GM21825 (cell line): ENCODE measurements around the gene LCE1C.

Experiments used
- ATAC-seq: cut with Tn5 transposase; IDR thresholded peaks from one replicate; pipeline ENCODE4 v1.9.1; 2021; ENCODE audit warnings: mild to moderate bottlenecking, moderate library complexity; ENCODE audit not compliant: unreplicated experiment

Gene LCE1C

DNA sequence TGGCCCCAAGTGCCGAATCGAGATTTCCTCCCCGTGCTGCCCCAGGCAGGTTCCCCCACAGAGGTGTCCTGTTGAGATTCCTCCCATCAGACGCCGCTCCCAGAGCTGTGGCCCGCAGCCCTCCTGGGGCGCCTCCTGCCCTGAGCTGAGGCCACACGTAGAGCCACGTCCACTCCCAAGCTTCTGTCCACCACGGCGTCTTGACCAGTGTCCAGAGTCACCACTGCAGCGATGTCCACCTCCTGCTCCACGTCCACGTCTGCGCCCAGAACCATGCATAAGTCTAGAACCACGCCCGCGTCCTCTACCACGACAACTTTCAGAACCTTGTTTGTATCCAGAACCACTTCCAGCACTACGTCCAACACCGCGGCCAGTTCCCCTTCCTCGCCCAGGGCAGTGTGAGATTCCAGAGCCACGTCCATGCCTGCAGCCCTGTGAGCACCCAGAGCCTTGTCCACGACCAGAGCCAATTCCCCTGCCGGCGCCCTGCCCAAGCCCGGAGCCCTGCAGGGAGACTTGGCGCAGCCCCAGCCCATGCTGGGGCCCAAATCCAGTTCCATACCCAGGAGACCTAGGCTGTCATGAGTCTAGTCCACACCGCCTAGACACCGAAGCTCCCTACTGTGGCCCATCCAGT, 45.8 kb downstream of the LCE1C start:
- ATAC-seq = no peak

DNA sequence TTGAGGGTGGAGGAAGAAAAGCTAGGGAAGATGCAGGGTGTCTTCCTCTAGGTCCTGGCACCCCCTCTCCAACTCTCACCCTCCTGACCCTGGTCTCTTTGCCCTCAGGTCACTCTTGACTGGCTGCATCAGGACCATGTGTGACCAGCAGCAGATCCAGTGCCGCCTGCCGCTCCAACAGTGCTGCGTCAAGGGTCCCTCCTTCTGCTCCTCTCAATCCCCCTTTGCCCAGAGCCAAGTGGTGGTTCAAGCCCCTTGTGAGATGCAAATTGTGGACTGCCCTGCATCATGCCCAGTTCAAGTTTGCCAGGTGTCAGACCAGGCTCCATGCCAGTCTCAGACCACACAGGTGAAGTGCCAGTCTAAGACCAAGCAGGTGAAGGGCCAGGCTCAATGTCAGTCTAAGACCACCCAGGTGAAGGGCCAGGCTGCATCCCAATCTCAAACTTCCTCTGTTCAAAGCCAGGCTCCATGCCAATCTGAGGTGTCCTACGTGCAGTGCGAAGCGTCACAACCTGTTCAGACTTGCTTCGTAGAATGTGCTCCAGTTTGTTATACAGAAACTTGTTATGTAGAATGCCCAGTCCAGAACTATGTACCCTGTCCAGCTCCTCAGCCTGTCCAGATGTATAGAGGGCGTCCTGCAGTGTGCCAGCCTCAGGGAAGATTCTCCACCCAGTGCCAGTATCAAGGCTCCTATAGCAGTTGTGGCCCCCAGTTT, 46.8 kb downstream of the LCE1C start:
- no peak for ATAC-seq

DNA sequence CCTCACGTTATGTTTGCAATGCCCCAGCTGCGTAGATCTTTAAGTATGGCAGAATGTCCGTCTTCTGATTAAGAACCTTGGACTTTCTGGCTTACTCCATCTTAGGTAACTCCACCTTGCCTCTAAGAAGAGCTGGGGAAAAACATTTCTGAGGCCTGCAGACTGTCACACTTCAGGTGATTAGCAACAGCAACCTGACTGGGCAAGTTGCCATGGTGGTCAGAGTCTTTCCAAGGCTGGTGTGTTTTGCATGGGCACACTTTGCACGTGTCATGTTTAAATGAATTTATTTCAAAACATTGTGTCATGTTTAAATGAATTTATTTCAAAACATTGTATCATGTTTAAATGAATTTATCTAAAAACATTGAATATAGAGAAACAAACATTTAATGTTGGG, 47.8 kb downstream of the LCE1C start:
- ATAC-seq = no peak

DNA sequence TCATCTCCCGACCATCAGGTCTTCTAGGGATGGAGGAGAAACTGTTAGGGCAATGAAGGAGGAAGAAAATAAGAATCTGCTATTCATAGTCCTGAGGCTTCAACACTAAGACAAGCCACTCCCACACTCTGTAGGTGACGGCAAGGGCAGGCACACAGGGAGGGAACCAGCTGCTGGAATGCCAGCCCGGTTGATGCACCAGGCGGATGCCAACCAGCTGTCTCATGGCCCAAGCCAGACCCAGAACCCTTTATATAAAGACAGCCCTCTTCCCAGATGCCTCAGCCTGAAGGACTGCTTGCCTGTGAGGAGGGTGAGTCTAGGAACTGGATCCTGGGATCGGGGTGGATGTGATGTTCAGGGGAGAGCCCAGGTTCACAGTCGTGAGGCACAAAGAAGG, 48.7 kb downstream of the LCE1C start, which contains the start of gene KPRP:
Gene KPRP, plus strand, starts transcription at position 279 of the 400 bp plus-strand sequence. CDS start 1,564 bp downstream, outside the sequence.
- no peak for ATAC-seq

DNA sequence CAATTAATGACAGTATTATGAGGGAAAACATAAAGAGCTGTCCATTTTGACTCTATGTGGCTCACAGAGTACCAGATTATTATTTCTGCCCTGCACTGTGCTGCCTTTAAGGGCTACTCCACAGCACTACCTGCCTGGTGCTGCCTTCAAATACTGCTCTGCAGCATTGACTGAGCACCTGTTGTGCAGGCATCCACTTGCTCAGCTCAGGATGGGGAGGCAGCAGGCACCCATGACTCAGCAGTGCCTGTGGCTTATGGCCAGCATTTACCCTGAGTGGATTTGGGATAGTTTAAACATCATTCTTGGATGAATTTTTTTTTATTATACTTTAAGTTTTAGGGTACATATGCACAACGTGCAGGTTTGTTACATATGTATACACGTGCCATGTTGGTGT, 49.6 kb downstream of the LCE1C start:
- ATAC-seq = no peak
